GDM1 (cell line): ENCODE data around the gene TBC1D3B.
"Not testable (repeated sequence)": the region's sequence is repeated elsewhere in the genome, so short reads cannot be mapped to it uniquely, and the experiment has no call there.

Experiments
- DNase-seq: peaks from one replicate; lab custom pipeline; 2025; lab: John Stamatoyannopoulos, UW

TBC1D3B gene

DNA sequence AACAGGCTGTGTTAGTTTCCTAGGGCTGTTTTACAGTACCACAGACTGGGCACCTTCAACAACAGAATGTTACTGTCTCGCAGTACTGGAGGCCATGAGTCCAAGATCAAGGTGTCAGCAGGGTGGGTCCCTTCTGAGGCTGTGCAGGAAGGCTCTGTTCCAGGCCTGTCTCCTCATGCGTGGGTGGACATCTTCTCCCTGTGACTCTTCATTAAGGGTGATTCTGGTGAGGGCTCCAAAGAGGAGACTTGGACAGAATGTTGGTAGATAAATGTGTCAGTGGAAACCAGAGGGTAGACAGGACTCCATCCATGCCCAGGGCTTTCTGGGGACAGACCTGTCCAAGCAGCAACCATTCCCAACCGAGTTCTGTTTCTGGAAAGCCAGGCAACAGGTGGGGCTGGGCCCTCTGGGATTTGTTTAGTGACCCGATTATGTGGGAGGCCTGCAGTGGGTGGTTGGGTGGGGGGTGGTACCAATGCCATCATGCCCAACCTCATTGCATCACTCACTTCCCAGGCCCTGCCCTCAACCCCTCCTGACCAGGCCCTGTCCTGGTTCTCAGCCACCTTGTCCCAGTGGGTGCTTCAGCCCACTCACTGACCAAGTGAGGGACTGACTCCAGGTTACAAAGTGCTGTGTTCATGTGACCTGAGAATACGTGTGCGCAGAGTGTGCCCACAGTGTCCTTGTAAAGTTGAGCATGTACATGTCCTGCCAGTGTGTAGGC lies 5.2 kb upstream of the TBC1D3B start:
- DNase-seq: not testable (repeated sequence)

DNA sequence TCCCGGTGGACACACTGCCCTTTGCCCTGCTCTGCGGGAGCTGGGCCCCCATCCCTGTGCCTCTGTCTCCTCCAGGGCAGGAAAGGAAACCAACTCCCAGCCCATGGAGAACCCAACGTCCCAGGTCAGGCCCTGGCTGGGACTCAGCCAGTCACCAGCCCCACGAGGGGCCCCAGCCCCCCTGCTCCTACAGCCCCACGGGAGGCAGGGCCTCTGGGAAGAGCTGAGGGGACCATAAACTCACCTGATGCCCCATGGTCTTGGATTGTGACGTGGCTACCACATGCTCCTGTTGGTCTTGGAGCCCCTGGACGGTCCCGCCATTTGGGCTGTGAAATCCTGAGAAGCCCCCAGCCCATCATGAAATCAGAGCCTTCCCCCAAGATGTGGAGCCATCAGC lies 7.6 kb downstream of the TBC1D3B start:
- not testable (repeated sequence) for DNase-seq

GRCh38 chr17:36153895-36154610 lies 22.4 kb downstream of the TBC1D3B start:
- no peak for DNase-seq

GRCh38 chr17:36152639-36153120 lies 23.8 kb downstream of the TBC1D3B start:
- DNase-seq: no peak

- DNase-seq: no peak
Measured at GRCh38 chr17:36151891-36152638, 24.4 kb downstream of the TBC1D3B start.

GRCh38 chr17:36149296-36149820 lies 27.1 kb downstream of the TBC1D3B start:
- DNase-seq: peak; percentile 41

DNA sequence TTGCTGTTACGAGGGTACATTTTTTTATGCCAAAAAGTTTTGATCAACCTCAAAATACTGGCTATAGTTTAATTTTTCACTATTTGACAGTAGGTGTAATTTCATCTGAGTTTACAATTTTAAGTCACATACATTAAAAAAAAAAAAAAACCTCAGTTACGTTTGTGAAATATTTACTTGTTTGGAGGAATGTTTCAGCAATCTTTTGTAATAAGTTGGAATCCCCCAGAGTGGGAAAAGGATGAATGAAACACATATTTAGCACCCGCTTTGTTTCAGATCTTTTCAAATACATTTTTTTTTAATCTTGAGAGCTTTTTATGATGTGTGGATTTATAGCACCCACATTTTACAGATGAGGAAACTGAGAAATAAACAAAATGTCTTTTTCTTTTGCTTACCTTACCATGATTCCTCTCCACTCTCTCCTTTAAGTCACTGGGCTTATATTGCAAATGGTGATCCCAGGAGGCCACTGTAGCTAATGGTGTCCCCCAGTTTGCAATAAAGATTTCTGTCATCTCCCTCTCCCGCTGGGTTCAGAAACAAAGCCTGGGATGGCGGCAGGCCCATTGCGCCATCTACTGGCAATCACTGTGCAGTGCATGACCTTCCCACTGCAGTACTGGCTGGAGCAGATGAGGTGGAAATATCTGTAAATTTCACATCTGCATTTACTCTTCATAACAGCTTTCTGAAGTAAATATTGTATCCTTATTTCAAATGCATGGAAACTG lies 27.7 kb downstream of the TBC1D3B start:
- peak; percentile 54 for DNase-seq

GRCh38 chr17:36147601-36148000 lies 28.8 kb downstream of the TBC1D3B start:
- DNase-seq: no peak

DNA sequence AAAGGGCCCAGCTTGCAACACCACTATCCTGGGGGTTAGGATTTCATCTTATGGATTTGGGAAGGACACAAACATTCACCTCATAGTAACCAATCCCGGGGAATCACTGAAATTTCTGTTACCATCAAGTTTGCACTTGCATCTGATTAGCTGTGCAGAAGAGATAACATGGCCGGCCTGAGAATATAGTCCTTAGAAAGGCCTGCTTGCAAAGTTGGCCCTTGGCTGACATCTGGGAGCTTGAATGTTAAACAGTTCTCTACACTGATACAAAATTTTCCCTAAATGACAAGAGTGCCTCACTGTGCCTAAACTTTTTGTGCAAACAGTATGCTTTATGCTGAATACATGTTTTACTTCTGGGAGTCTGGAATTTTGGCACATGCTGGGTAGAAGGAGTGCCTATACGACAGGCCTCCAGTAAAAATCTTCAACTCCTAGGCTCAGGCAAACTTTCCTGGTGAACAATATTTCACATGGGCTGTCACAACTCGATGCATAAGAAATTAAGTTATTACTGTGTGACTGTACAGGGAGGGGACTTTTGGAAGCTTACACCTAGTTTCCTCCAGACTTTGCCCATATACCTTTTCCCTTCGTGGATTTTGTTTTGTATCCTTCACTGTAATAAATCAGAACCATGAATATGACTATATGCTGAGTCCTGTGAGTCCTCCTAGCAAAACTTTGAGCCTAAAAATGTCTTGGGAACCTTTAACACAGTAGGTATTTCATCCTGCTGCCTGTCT lies 31.3 kb downstream of the TBC1D3B start:
- DNase-seq: no peak

DNA sequence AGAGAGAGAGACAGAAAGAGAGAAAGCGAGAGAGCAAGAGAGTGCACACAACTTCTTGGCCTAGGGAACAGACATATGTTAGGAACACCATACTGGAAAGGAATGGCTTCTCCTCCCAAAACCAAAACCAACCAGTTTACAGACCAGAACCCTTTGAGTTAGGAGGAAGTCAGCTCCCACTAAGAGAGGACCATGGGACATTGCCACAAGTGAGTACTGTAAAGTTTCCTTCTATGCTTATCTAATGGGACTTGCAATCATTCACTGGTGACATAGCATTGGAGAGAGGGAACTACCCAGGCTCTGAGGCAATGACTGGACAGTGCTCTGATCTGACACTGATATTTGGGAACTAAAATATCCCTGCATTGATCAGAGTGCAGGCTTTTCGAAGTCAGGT lies 32.4 kb downstream of the TBC1D3B start:
- no peak for DNase-seq

GRCh38 chr17:36142806-36143205 lies 33.6 kb downstream of the TBC1D3B start:
- no peak for DNase-seq

DNA sequence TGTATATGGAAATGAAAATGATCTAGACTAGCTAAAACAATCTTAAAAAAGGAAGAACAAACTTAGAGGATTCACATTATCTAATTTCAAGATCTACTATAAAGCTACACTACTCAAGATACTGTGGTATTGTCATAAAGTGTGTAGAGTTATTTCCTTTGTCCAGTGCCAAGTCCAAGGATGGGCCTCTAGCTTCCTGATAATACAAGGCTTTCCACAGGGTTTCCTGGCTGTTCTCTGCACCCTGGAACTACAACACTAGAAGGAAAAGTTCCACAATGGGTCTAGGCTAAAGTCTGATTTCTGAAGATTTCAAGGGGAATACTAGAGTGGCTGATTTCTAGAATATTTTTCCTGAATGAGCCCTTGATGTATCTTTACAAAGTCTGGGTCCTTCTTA lies 34.2 kb downstream of the TBC1D3B start:
- DNase-seq: no peak

GRCh38 chr17:36136439-36136838 lies 40.0 kb downstream of the TBC1D3B start:
- DNase-seq: no peak

DNA sequence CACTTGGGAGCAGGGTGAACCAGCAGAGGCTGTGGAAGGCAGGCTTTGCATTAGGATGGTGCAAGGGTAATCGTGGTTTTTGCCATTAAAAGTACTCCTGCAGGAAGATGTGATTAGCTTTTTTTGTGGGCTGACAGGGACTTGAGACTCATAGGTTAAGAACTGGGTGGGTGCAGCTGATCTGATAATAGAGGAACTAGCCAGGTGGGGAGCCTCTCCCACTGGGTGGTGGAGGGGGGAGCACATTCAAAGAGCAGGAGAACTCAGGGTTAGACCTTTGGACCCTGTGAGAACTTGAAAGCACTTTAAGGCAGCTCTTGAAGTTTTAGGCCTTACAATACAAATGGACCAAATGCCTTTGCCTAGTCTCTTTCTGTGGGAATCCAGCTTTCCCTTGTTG lies 40.4 kb downstream of the TBC1D3B start:
- no peak for DNase-seq

GRCh38 chr17:36135465-36135864 lies 41.0 kb downstream of the TBC1D3B start:
- no peak for DNase-seq

- DNase-seq: no peak
Measured at GRCh38 chr17:36133602-36134236, 42.7 kb downstream of the TBC1D3B start.

DNA sequence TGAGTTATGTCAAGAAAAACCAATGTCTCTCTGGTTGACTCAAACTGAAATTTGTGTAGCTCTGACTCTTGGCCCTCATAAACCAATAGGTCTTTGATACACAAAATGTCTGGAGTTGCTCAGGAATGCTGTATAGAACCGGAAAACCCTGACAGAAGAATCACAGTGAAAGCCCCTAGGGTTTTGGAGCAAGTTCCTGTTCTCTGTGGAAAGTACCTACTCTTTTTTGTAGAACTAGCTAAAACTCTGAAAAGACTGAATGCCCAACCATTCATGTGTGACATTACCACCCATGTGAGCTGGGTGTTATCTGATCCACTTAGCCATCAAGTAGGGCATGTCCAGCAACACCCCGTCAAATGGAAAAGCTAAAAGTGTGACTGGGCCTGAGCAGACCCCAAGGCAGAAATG lies 44.0 kb downstream of the TBC1D3B start:
- DNase-seq: no peak

DNA sequence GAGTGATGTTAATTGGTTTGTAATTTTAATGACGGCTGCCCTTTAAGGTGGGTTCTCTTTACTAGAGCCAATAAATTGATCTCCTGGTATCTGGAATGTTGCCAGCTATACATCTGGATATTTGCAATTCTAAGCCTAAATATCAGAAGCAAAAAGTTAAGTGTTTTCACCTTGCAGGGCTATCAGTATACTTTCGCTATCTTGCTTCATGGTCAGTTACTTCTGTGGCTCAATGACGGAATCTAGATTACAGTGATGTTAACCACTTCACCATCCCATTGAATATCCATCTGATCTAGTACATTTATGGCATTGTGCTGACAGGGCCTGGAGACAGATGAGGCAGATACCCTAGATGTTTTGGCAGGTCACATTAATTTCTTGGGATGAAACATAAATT lies 44.5 kb downstream of the TBC1D3B start:
- no peak for DNase-seq

- DNase-seq: no peak
Measured at GRCh38 chr17:36131421-36131820, 45.0 kb downstream of the TBC1D3B start.

GRCh38 chr17:36130346-36130745 lies 46.1 kb downstream of the TBC1D3B start:
- no peak for DNase-seq

DNA sequence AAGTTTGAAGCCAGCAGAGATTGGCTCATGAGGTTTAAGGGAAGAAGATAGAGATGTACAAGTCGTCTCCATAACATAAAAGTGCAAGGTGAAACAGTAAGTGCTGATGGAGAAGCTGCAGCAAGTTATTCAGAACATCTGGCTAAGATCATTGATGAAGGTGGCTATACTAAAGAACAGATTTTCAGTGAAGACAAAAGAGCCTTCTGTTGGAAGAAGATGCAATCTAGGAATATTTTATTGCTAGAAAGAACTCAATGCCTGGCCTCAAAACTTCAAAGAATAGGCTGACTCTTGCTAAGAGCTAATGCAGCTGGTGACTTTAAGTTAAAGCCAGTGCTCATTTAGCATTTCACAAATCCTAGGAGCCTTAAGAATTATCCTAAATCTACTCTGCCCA lies 46.8 kb downstream of the TBC1D3B start:
- no peak for DNase-seq
